ENCODE measurements around the gene DQX1. TPM values are rescaled to one million over a fixed set of nuclear protein-coding genes. Genes with fewer than 3 reads are reported as not detected.

Gene DQX1
- total and polyA plus RNA-seq, 2 of the 8 experiments (the other 6 are each of a cell fraction or from before 2014, with no cell fraction given): 0.76 to 1.1 TPM

GRCh38 chr2:74531666-74532065, 5.6 kb upstream of the DQX1 start:
- no peak overlapping the region for H3K4me3 ChIP-seq (ENCODE audit: extremely low read depth in 1 of 4, insufficient read depth in 2 of 4, low read depth in 3 of 4, low read length in 4 of 4)
- no peak overlapping the region for H3K27ac ChIP-seq (ENCODE audit: low read depth, low read length)
- H3K79me2 ChIP-seq (ENCODE audit: control insufficient read depth in 1 of 2, insufficient read depth in 2 of 2, low read length in 2 of 2): peaks cover 0 to 18% of the 10 kb centered on the region in 2 experiments; a peak in 2 of 4 replicates
- no peak overlapping the region for H2BK20ac ChIP-seq (ENCODE audit: low read length)
- no peak overlapping the region for H3K23ac ChIP-seq (ENCODE audit: insufficient read length)
- DNase-seq (ENCODE audit: low read depth in 1 of 2, low spot score in 2 of 2): no peak
- H2AK5ac ChIP-seq (ENCODE audit: low read depth, low read length): no peak overlapping the region
- H3K56ac ChIP-seq (replicated peaks; ENCODE audit: insufficient read length, low read depth, low read length): no peak overlapping the region
- no peaks in the 10 kb centered on the region for H3K9me3 ChIP-seq (ENCODE audit: insufficient read depth in 2 of 2, low read depth in 1 of 2, low read length in 1 of 2)
- no peak overlapping the region for H2BK12ac ChIP-seq (ENCODE audit: low read depth, low read length)
- H2BK120ac ChIP-seq (replicated peaks; ENCODE audit: low read depth, low read length): no peak overlapping the region
- no peak overlapping the region for H2BK5ac ChIP-seq (ENCODE audit: low read depth, low read length)
- H3K4ac ChIP-seq (replicated peaks; ENCODE audit: insufficient read length, low read depth, low read length): no peak overlapping the region
- no peak overlapping the region for H4K5ac ChIP-seq (ENCODE audit: insufficient read length, low read depth, low read length)
- peaks cover 4 to 27% (median 21%) of the 10 kb centered on the region in 4 experiments; a peak in 7 of 8 replicates for H3K36me3 ChIP-seq (ENCODE audit: control insufficient read depth in 2 of 4, insufficient read depth in 4 of 4, low read length in 3 of 4)
- H3K9ac ChIP-seq (replicated peaks in 1 of 4; ENCODE audit: extremely low read depth in 1 of 4, low read depth in 3 of 4, low read length in 3 of 4): no peak overlapping the region
- no peak overlapping the region for H3K18ac ChIP-seq (ENCODE audit: extremely low read depth, low read length)
- H4K8ac ChIP-seq (ENCODE audit: extremely low read depth, insufficient read depth, low read length): no peak overlapping the region
- H3K23me2 ChIP-seq (ENCODE audit: low read depth, low read length): peaks cover 9% of the 10 kb centered on the region; the same call in 1 of the 2 replicates
- H4K20me1 ChIP-seq (replicated peaks in 1 of 2; ENCODE audit: control insufficient read depth in 1 of 2, insufficient read depth in 2 of 2, low read length in 2 of 2): peaks cover 6 to 11% of the 10 kb centered on the region in 2 experiments
- H3K27me3 ChIP-seq (replicated peaks in 1 of 4; ENCODE audit: control insufficient read depth in 3 of 4, extremely low read depth in 1 of 4, insufficient read depth in 3 of 4, low read length in 3 of 4): no peaks in the 10 kb centered on the region; a peak in 1 of 7 replicates
- TF ChIP-seq HDAC2 (IDR thresholded peaks at IDR 0.05; ENCODE audit: borderline replicate concordance in 1 of 2, low read depth in 2 of 2, low read length in 2 of 2) (no peak), EZH2 (IDR thresholded peaks at IDR 0.05; ENCODE audit: low read depth, low read length, severe bottlenecking) (no peak), SP4 (IDR thresholded peaks at IDR 0.05; ENCODE audit: low read length) (no peak), YY1 (IDR thresholded peaks at IDR 0.05; ENCODE audit: low read depth, low read length) (no peak), SP2 (IDR thresholded peaks at IDR 0.05; ENCODE audit: low read length) (no peak), SUZ12 (IDR thresholded peaks at IDR 0.05; ENCODE audit: low read length) (no peak)
- H2BK15ac ChIP-seq (ENCODE audit: low read length): no peak overlapping the region
- no peak overlapping the region for H4K91ac ChIP-seq (replicated peaks; ENCODE audit: insufficient read length, low read length)
- ChIA-PET POLR2A (ENCODE audit: partially characterized antibody) (interaction anchor here (1.3 to 5.9 kb wide), 6 partner anchors 7 to 42 kb away, joined by 3 to 73 read pairs (median 14); partner anchors contain the start of genes LBX2 and LOXL3), CTCF (ENCODE audit: partially characterized antibody) (interaction anchor here (0.8 to 7.0 kb wide), 10 partner anchors 9 to 56 kb away, joined by 3 to 53 read pairs (median 5); partner anchors contain the start of genes CCDC142 and TTC31)
- peaks cover 10% of the 10 kb centered on the region for H3K79me1 ChIP-seq (ENCODE audit: low read depth, low read length)
- H3K4me2 ChIP-seq (ENCODE audit: insufficient read depth in 1 of 2, low read depth in 2 of 2, low read length in 2 of 2): no peak overlapping the region; a peak in 1 of 4 replicates
- peaks cover 4 to 13% (median 6%) of the 10 kb centered on the region in 4 experiments; a peak in 6 of 7 replicates for H3K4me1 ChIP-seq (replicated peaks in 1 of 4; ENCODE audit: control insufficient read depth in 3 of 4, insufficient read depth in 4 of 4, low read length in 3 of 4)
- H2AFZ ChIP-seq (ENCODE audit: low read length): no peak overlapping the region
- WGBS, 2 experiments (ENCODE audit: extremely low coverage in 1 of 2, insufficient coverage in 1 of 2, insufficient read length in 1 of 2, insufficient replicate concordance in 2 of 2, low coverage in 1 of 2, low lambda C conversion rate in 2 of 2, missing lambda C conversion rate in 1 of 2): 95% methylated on average over 7 of the region's 7 CpGs; no CpG with 5 or more reads in 1 of the 2 experiments
- no peak overlapping the region for H3K14ac ChIP-seq (ENCODE audit: insufficient read length)
- no peak for FAIRE-seq
